PFSK-1 (cell line): Measurements from ENCODE around the gene CREB3L1.

Source experiments
- FOXP2 ChIP-seq: optimal IDR thresholded peaks from 2 replicates; pipeline ENCODE3; 2011; ENCODE audit warnings: borderline replicate concordance, control low read depth, inconsistent platforms; ENCODE audit not compliant: insufficient read depth; ENCODE audit errors: extremely low read length, extremely low read depth
- POLR2AphosphoS5 ChIP-seq: IDR thresholded peaks from 2 replicates; pipeline ENCODE4 v1.6.1; 2012; ENCODE audit warnings: low read depth, mild to moderate bottlenecking, control low read depth, low read length, moderate library complexity
- REST ChIP-seq, 2 experiments: IDR thresholded peaks; 2 replicates each; pipeline versions ENCODE4 v1.6.1 to v1.8.0; 2011 to 2012; ENCODE audit warnings: low read depth in 2 of 2, low read length in 2 of 2, control low read depth in 1 of 2, inconsistent platforms in 1 of 2, mild to moderate bottlenecking in 1 of 2, moderate library complexity in 1 of 2; ENCODE audit not compliant: insufficient read depth in 1 of 2
- SIN3A ChIP-seq: IDR thresholded peaks from 2 replicates; pipeline ENCODE4 v1.6.1; 2012; ENCODE audit warnings: mild to moderate bottlenecking, low read length, moderate library complexity, borderline replicate concordance; ENCODE audit not compliant: insufficient read depth
- TAF1 ChIP-seq: IDR thresholded peaks from 2 replicates; pipeline ENCODE4 v1.6.1; 2012; ENCODE audit warnings: low read length, control low read depth, borderline replicate concordance; ENCODE audit not compliant: insufficient read depth

The CREB3L1 gene

GRCh38 chr11:46263120-46263519, 14.3 kb upstream of the CREB3L1 start:
- no peak for TF ChIP-seq TAF1
- no peak for TF ChIP-seq REST (IDR thresholded peaks at IDR 0.05; ENCODE audit: insufficient read depth in 1 of 2, low read depth in 2 of 2, low read length in 2 of 2)
- TF ChIP-seq SIN3A = no peak
- no peak for TF ChIP-seq FOXP2
- TF ChIP-seq POLR2AphosphoS5 = no peak

DNA sequence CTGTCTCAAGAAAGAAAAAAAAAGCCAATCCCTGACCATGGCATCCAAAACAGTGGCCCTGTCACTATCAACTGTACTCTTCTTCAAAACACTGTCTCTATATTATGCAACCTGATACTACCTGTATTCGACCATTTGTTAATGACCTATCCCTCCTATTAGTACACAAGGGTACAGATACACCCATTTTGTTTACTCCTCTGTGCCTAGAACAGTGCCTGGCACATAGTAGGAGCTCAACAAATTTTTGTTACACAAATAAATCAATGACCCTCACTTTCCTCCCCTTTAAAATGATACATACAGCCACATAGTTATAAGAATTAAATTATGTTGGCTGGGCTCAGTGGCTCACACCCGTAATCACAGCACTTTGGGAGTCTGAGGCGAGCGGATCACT, 13.4 kb upstream of the CREB3L1 start:
- no peak for TF ChIP-seq SIN3A
- no peak for TF ChIP-seq POLR2AphosphoS5
- no peak for TF ChIP-seq REST (IDR thresholded peaks at IDR 0.05; ENCODE audit: insufficient read depth in 1 of 2, low read depth in 2 of 2, low read length in 2 of 2)
- no peak for TF ChIP-seq TAF1
- TF ChIP-seq FOXP2 = no peak

GRCh38 chr11:46264976-46265375, 12.5 kb upstream of the CREB3L1 start:
- TF ChIP-seq FOXP2 = no peak

- TF ChIP-seq FOXP2 (no peak), REST (IDR thresholded peaks at IDR 0.05; ENCODE audit: insufficient read depth in 1 of 2, low read depth in 2 of 2, low read length in 2 of 2) (no peak), TAF1 (no peak), SIN3A (no peak), POLR2AphosphoS5 (no peak)
Measured at GRCh38 chr11:46265764-46266163, 11.7 kb upstream of the CREB3L1 start.

DNA sequence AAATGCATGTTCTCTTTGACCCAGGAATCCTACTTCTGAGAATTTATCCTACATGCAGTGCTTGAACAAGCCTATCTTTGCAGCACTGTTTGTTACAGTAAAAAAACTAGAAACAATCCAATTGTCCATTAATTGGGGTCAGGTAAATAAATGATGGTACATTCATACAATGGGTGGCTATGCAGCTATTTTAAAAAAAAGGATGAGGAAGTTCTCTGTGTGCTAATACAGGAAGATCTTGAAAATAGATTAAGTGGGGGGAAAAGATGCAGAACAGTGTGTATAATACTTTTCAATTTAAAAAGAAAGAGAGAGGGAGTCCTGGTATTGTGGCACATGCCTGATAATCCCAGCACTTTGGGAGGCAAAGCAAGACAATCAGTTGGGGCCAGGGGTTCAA, 9.5 kb upstream of the CREB3L1 start:
- TF ChIP-seq FOXP2 = no peak
- TF ChIP-seq POLR2AphosphoS5 = no peak
- TF ChIP-seq REST (IDR thresholded peaks at IDR 0.05; ENCODE audit: insufficient read depth in 1 of 2, low read depth in 2 of 2, low read length in 2 of 2) = no peak
- TF ChIP-seq SIN3A = no peak
- no peak for TF ChIP-seq TAF1
